ENCODE measurements around the gene OR52D1.

DNA sequence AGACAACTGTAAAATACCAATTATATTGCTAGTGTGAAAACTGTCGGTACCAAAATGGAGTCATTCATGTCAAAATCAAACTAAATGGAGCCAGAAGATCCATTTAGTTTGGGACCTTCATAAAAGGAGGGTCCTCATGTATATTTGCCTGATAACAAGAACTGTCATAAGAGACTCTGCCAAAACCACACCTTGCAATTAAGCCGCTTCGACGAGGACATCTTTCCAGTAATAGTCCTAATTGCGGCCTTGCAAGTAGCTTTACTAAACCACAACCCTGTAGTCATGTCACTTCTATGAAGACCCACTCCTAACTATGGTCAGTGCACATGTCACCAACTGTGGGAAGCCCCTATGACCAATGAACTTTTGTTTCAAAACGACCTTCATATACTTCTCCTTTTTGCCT is 11.9 kb downstream of the OR52D1 start:
- TF ChIP-seq, protein P1, sequence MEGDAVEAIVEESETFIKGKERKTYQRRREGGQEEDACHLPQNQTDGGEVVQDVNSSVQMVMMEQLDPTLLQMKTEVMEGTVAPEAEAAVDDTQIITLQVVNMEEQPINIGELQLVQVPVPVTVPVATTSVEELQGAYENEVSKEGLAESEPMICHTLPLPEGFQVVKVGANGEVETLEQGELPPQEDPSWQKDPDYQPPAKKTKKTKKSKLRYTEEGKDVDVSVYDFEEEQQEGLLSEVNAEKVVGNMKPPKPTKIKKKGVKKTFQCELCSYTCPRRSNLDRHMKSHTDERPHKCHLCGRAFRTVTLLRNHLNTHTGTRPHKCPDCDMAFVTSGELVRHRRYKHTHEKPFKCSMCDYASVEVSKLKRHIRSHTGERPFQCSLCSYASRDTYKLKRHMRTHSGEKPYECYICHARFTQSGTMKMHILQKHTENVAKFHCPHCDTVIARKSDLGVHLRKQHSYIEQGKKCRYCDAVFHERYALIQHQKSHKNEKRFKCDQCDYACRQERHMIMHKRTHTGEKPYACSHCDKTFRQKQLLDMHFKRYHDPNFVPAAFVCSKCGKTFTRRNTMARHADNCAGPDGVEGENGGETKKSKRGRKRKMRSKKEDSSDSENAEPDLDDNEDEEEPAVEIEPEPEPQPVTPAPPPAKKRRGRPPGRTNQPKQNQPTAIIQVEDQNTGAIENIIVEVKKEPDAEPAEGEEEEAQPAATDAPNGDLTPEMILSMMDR (IDR thresholded peaks at IDR 0.05 in 4 of 5, conservative IDR thresholded peaks at IDR 0.05 in 1 of 5) = no peak
- no peak for TF ChIP-seq POLR2A (IDR thresholded peaks at IDR 0.05)
